ENCODE data around the gene SHISA6.

The SHISA6 gene

GRCh38 chr17:11240841-11241610 lies at the start of gene SHISA6:
Gene SHISA6, plus strand, starts transcription at chr17:11241213.
- no peak for DNase-seq (ENCODE audit: low spot score)
- TF ChIP-seq CTCF (IDR thresholded peaks at IDR 0.05; ENCODE audit: borderline replicate concordance, control extremely low read depth, extremely low read depth, insufficient read depth, missing control alignments) = no peak
- in situ Hi-C loops (cut with MboI; ENCODE audit: low sequenced_read_pairs, unreplicated experiment) = no loop called here

- TF ChIP-seq CTCF (IDR thresholded peaks at IDR 0.05; ENCODE audit: borderline replicate concordance, control extremely low read depth, extremely low read depth, insufficient read depth, missing control alignments) = no peak
- in situ Hi-C loops (cut with MboI; ENCODE audit: low sequenced_read_pairs, unreplicated experiment) = no loop called here
- DNase-seq (ENCODE audit: low spot score) = no peak
Observed at GRCh38 chr17:11195801-11196200, 45.2 kb upstream of the SHISA6 start.

GRCh38 chr17:11204991-11205390 lies 36.0 kb upstream of the SHISA6 start:
- in situ Hi-C loops (cut with MboI; ENCODE audit: low sequenced_read_pairs, unreplicated experiment) = no loop called here
- TF ChIP-seq CTCF (IDR thresholded peaks at IDR 0.05; ENCODE audit: borderline replicate concordance, control extremely low read depth, extremely low read depth, insufficient read depth, missing control alignments) = no peak
- no peak for DNase-seq (ENCODE audit: low spot score)

DNA sequence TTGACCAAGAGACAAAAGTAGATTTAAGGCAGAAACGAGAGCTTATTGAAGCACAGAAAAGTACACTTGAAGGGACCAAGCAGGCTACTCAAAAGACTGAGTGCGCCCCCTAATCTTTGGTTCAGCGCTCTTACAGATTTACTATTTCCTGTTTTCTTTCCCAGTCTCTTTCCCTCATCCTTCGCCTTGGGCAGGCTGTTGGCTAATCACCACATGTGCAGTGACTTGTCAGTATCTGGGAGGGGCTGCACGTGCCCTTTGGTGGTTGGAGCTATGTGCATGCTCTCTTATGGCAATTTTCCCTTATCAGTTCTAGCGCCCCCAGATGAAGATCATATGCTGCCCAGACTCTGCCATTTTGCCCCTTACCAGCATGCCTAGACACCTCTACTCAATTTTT lies 35.4 kb upstream of the SHISA6 start:
- in situ Hi-C loops (cut with MboI; ENCODE audit: low sequenced_read_pairs, unreplicated experiment) = no loop called here
- DNase-seq (ENCODE audit: low spot score) = no peak
- TF ChIP-seq CTCF (IDR thresholded peaks at IDR 0.05; ENCODE audit: borderline replicate concordance, control extremely low read depth, extremely low read depth, insufficient read depth, missing control alignments) = no peak

DNA sequence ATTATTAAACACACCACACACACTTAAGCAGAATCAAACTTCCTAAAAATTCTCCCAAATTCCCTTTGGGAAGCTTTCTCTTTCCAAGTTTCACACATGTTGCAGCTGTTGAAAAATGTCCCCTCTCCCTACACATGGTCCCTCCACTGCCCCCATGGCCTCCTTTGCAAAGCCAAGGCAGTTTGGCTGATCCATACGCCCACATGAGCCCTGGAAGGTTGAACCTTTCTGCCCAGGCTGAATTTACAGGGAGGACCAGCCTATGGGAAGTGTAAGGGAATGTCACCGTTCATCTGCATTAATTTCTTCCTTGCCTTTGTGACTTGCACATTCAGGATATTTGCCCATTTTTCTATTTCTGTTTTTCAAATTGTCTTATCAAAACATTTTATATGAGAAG lies 31.1 kb upstream of the SHISA6 start:
- in situ Hi-C loops (cut with MboI; ENCODE audit: low sequenced_read_pairs, unreplicated experiment) = no loop called here
- no peak for DNase-seq (ENCODE audit: low spot score)
- TF ChIP-seq CTCF (IDR thresholded peaks at IDR 0.05; ENCODE audit: borderline replicate concordance, control extremely low read depth, extremely low read depth, insufficient read depth, missing control alignments) = no peak

- DNase-seq (ENCODE audit: low spot score) = no peak
- in situ Hi-C loops (cut with MboI; ENCODE audit: low sequenced_read_pairs, unreplicated experiment) = no loop called here
- TF ChIP-seq CTCF (IDR thresholded peaks at IDR 0.05; ENCODE audit: borderline replicate concordance, control extremely low read depth, extremely low read depth, insufficient read depth, missing control alignments) = no peak
Observed at GRCh38 chr17:11212792-11213191, 28.2 kb upstream of the SHISA6 start.

Measured in GM13976 (cell line).